Measurements from ENCODE around the gene EIF4H.
"Not testable (repeated sequence)": the region's sequence is repeated elsewhere in the genome, so short reads cannot be mapped to it uniquely, and the experiment has no call there.

DNA sequence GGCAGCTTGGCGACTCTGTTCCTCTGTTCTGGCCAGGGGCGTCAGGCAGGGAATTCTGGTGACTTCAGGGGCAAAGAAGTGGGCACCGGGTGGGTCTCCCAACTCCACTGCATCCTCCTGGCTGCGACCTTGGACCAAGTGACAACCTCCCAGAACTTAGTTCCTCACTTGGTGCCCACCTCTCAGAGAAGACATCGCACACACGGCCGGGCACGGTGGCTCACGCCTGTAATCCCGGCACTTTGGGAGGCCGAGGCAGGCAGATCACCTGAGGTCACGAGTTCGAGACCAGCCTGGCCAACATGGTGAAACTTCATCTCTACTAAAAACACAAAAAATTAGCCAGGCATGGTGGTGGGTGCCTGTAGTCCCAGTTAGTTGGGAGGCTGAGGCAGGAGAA lies 50.8 kb downstream of the EIF4H start:
- TF ChIP-seq, protein P1, sequence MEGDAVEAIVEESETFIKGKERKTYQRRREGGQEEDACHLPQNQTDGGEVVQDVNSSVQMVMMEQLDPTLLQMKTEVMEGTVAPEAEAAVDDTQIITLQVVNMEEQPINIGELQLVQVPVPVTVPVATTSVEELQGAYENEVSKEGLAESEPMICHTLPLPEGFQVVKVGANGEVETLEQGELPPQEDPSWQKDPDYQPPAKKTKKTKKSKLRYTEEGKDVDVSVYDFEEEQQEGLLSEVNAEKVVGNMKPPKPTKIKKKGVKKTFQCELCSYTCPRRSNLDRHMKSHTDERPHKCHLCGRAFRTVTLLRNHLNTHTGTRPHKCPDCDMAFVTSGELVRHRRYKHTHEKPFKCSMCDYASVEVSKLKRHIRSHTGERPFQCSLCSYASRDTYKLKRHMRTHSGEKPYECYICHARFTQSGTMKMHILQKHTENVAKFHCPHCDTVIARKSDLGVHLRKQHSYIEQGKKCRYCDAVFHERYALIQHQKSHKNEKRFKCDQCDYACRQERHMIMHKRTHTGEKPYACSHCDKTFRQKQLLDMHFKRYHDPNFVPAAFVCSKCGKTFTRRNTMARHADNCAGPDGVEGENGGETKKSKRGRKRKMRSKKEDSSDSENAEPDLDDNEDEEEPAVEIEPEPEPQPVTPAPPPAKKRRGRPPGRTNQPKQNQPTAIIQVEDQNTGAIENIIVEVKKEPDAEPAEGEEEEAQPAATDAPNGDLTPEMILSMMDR (conservative IDR thresholded peaks at IDR 0.05) = not testable (repeated sequence)
- TF ChIP-seq EZH2 (IDR thresholded peaks at IDR 0.05; ENCODE audit: low read depth) = not testable (repeated sequence)

Data from PC-9 (cell line).